NCI-H226 (cell line): ENCODE results near the gene GIPC3.

ENCODE experiments used
- DNase-seq: peaks from one replicate; pipeline ENCODE4 v3.0.0-alpha.2; 2015

The GIPC3 gene

GRCh38 chr19:3641515-3642269 is 56.4 kb downstream of the GIPC3 start:
- no peak for DNase-seq

- DNase-seq, result no peak
Observed at GRCh38 chr19:3642296-3642695, 57.0 kb downstream of the GIPC3 start.
